ELF-1 (cell line): Measurements from ENCODE around the gene BCDIN3D.
"Not testable (repeated sequence)": the region's sequence is repeated elsewhere in the genome, so short reads cannot be mapped to it uniquely, and the experiment has no call there.

Source experiments
- DNase-seq: peaks from one replicate; pipeline ENCODE4 v3.0.0-alpha.2; 2016; ENCODE audit warnings: low read depth, low spot score

BCDIN3D gene

GRCh38 chr12:49860921-49861320 is 18.0 kb upstream of the BCDIN3D start:
- DNase-seq: not testable (repeated sequence)

- not testable (repeated sequence) for DNase-seq
Measured at GRCh38 chr12:49855890-49856289, 13.0 kb upstream of the BCDIN3D start.

- no peak for DNase-seq
Measured at GRCh38 chr12:49854976-49855375, 12.1 kb upstream of the BCDIN3D start.

- no peak for DNase-seq
Measured at GRCh38 chr12:49853671-49854070, 10.8 kb upstream of the BCDIN3D start.

- no peak for DNase-seq
Measured at GRCh38 chr12:49847161-49847560, 4.3 kb upstream of the BCDIN3D start.

GRCh38 chr12:49846032-49846431 is 3.1 kb upstream of the BCDIN3D start:
- no peak for DNase-seq

- no peak for DNase-seq
Measured at GRCh38 chr12:49843876-49844437, 1.1 kb upstream of the BCDIN3D start.

GRCh38 chr12:49843411-49843810 is 505 bp upstream of the BCDIN3D start:
- DNase-seq: no peak

GRCh38 chr12:49838973-49839633 is 3.8 kb downstream of the BCDIN3D start:
- peak; percentile 34 for DNase-seq

GRCh38 chr12:49832836-49833421 is 10.0 kb downstream of the BCDIN3D start:
- DNase-seq: no peak

- no peak for DNase-seq
Measured at GRCh38 chr12:49831717-49832116, 11.2 kb downstream of the BCDIN3D start.

GRCh38 chr12:49828133-49829091 is 14.5 kb downstream of the BCDIN3D start, which contains the start of gene NCKAP5L:
Gene NCKAP5L, minus strand, starts transcription at chr12:49828413. Its CDS starts 24,369 bp downstream, at chr12:49804044.
- peak; percentile 97 for DNase-seq

- peak; percentile 89 for DNase-seq
Measured at GRCh38 chr12:49827401-49828099, 15.4 kb downstream of the BCDIN3D start.

GRCh38 chr12:49827051-49827400 is 15.9 kb downstream of the BCDIN3D start:
- DNase-seq: no peak

GRCh38 chr12:49825971-49826421 is 16.9 kb downstream of the BCDIN3D start:
- no peak for DNase-seq

- peak; percentile 26 for DNase-seq
Measured at GRCh38 chr12:49825360-49825970, 17.4 kb downstream of the BCDIN3D start.

- DNase-seq: no peak
Measured at GRCh38 chr12:49824895-49825294, 18.0 kb downstream of the BCDIN3D start.

- DNase-seq: no peak
Measured at GRCh38 chr12:49824416-49824815, 18.5 kb downstream of the BCDIN3D start.

GRCh38 chr12:49823951-49824350 is 19.0 kb downstream of the BCDIN3D start:
- DNase-seq: no peak

GRCh38 chr12:49823350-49823749 is 19.6 kb downstream of the BCDIN3D start:
- DNase-seq: no peak
